Measurements from ENCODE around the gene RCE1. TPM values are rescaled to one million over a fixed set of nuclear protein-coding genes. Genes with fewer than 3 reads are reported as not detected.

Gene RCE1
- total RNA-seq, 1 experiment from 2014 or later: 33.1 TPM

GRCh38 chr11:66879583-66879982 lies 36.3 kb downstream of the RCE1 start:
- BruUV-seq (replicated peaks): no TSS peak
- H3K4me1 ChIP-seq (ENCODE audit: insufficient read depth, low read length, poor library complexity, severe bottlenecking): peaks cover 23% of the 10 kb centered on the region
- TF ChIP-seq CTCF (conservative IDR thresholded peaks at IDR 0.05; ENCODE audit: low read depth, low read length) (no peak), EZH2 (IDR thresholded peaks at IDR 0.05; ENCODE audit: borderline replicate concordance, low read depth, low read length, poor library complexity, severe bottlenecking) (no peak)
- H3K4me3 ChIP-seq (ENCODE audit: low read depth, low read length, poor library complexity, severe bottlenecking): no peak overlapping the region
- H3K9me3 ChIP-seq (ENCODE audit: low read depth, low read length, poor library complexity, severe bottlenecking): no peaks in the 10 kb centered on the region
- H3K27ac ChIP-seq (ENCODE audit: low read depth, low read length, poor library complexity, severe bottlenecking): no peak overlapping the region
- no peaks in the 10 kb centered on the region for H3K36me3 ChIP-seq (ENCODE audit: insufficient read depth, low read length, poor library complexity, severe bottlenecking)
- H3K27me3 ChIP-seq (replicated peaks; ENCODE audit: insufficient read depth, low read depth, low read length, poor library complexity): no peaks in the 10 kb centered on the region
- ChIA-PET POLR2A (ENCODE audit: low non-redundant PET) (no interaction called here), CTCF (no interaction called here)
- DNase-seq (ENCODE audit: low spot score): no peak
- intact Hi-C loops (cut with micrococcal nuclease; ENCODE audit: unreplicated experiment): no loop called here

- ChIA-PET POLR2A (ENCODE audit: low non-redundant PET) (no interaction called here), CTCF (no interaction called here)
- H3K36me3 ChIP-seq (ENCODE audit: insufficient read depth, low read length, poor library complexity, severe bottlenecking): no peaks in the 10 kb centered on the region
- H3K4me1 ChIP-seq (ENCODE audit: insufficient read depth, low read length, poor library complexity, severe bottlenecking): peaks cover 23% of the 10 kb centered on the region
- intact Hi-C loops (cut with micrococcal nuclease; ENCODE audit: unreplicated experiment): no loop called here
- DNase-seq (ENCODE audit: low spot score): no peak
- no peak overlapping the region for H3K27ac ChIP-seq (ENCODE audit: low read depth, low read length, poor library complexity, severe bottlenecking)
- H3K27me3 ChIP-seq (replicated peaks; ENCODE audit: insufficient read depth, low read depth, low read length, poor library complexity): no peaks in the 10 kb centered on the region
- TF ChIP-seq EZH2 (IDR thresholded peaks at IDR 0.05; ENCODE audit: borderline replicate concordance, low read depth, low read length, poor library complexity, severe bottlenecking) (no peak), CTCF (conservative IDR thresholded peaks at IDR 0.05; ENCODE audit: low read depth, low read length) (no peak)
- no peaks in the 10 kb centered on the region for H3K9me3 ChIP-seq (ENCODE audit: low read depth, low read length, poor library complexity, severe bottlenecking)
- H3K4me3 ChIP-seq (ENCODE audit: low read depth, low read length, poor library complexity, severe bottlenecking): no peak overlapping the region
- no TSS peak for BruUV-seq (replicated peaks)
Observed at GRCh38 chr11:66879999-66880398, 36.8 kb downstream of the RCE1 start.

- BruUV-seq (replicated peaks): no TSS peak
- H3K27ac ChIP-seq (ENCODE audit: low read depth, low read length, poor library complexity, severe bottlenecking): no peak overlapping the region
- DNase-seq (ENCODE audit: low spot score): peak; percentile 72
- H3K9me3 ChIP-seq (ENCODE audit: low read depth, low read length, poor library complexity, severe bottlenecking): no peaks in the 10 kb centered on the region
- TF ChIP-seq EZH2 (IDR thresholded peaks at IDR 0.05; ENCODE audit: borderline replicate concordance, low read depth, low read length, poor library complexity, severe bottlenecking): no peak
- no peak for TF ChIP-seq CTCF (conservative IDR thresholded peaks at IDR 0.05; ENCODE audit: low read depth, low read length)
- H3K4me3 ChIP-seq (ENCODE audit: low read depth, low read length, poor library complexity, severe bottlenecking): no peak overlapping the region
- intact Hi-C loops (cut with micrococcal nuclease; ENCODE audit: unreplicated experiment): no loop called here
- CTCF ChIA-PET: interaction anchor here (0.6 kb wide), 2 partner anchors 317 to 450 kb away, joined by 5 to 8 read pairs; no protein-coding TSS in a partner anchor
- H3K27me3 ChIP-seq (replicated peaks; ENCODE audit: insufficient read depth, low read depth, low read length, poor library complexity): no peaks in the 10 kb centered on the region
- H3K36me3 ChIP-seq (ENCODE audit: insufficient read depth, low read length, poor library complexity, severe bottlenecking): no peaks in the 10 kb centered on the region
- POLR2A ChIA-PET (ENCODE audit: low non-redundant PET): no interaction called here
- H3K4me1 ChIP-seq (ENCODE audit: insufficient read depth, low read length, poor library complexity, severe bottlenecking): peaks cover 23% of the 10 kb centered on the region
Observed at GRCh38 chr11:66880496-66881450, 37.5 kb downstream of the RCE1 start.

Data from A673 (cell line).